Liver (tissue), 3 donors: Measurements from ENCODE around the gene METRN.

Experiments used
- EGR1 ChIP-seq, 2 donors: IDR thresholded peaks; 2 replicates each; pipeline ENCODE4 v1.6.1; 2016 to 2018; ENCODE audit warnings: antibody characterized with exemption in 2 of 2, low read depth in 2 of 2
- RAD21 ChIP-seq, 2 donors: IDR thresholded peaks; 2 replicates each; pipeline ENCODE4 v1.6.1; 2016; ENCODE audit warnings: antibody characterized with exemption in 2 of 2, mild to moderate bottlenecking in 2 of 2
- RXRA ChIP-seq, 2 donors: IDR thresholded peaks; 2 replicates each; pipeline ENCODE4 v1.6.1; 2017 to 2018; ENCODE audit warnings: antibody characterized with exemption in 2 of 2, mild to moderate bottlenecking in 1 of 2
- TAF1 ChIP-seq: conservative IDR thresholded peaks from 2 replicates; pipeline ENCODE4 v1.6.1; 2016; ENCODE audit warnings: antibody characterized with exemption, mild to moderate bottlenecking
- TF ChIP-seq, protein P1 (sequence below): IDR thresholded peaks from 2 replicates; pipeline ENCODE4 v1.6.1; 2016; ENCODE audit warnings: antibody characterized with exemption
- TF ChIP-seq, protein P2 (sequence below): IDR thresholded peaks from 2 replicates; pipeline ENCODE4 v1.6.1; 2016; ENCODE audit warnings: antibody characterized with exemption, mild to moderate bottlenecking
- TF ChIP-seq, protein P3 (sequence below): IDR thresholded peaks from 2 replicates; pipeline ENCODE4 v1.6.1; 2016; ENCODE audit warnings: antibody characterized with exemption
- TF ChIP-seq, protein P4 (sequence below): fragments of 150-350 bp; IDR thresholded peaks from 2 replicates; pipeline ENCODE4 v1.5.1; 2017; ENCODE audit warnings: improper control_type of control experiment, low read depth, low read length; ENCODE audit not compliant: missing input control
- TF ChIP-seq, protein P5 (sequence below): IDR thresholded peaks from 2 replicates; pipeline ENCODE4 v1.6.1; 2016; ENCODE audit warnings: antibody characterized with exemption
- donor health status: healthy.
- donor health status: healthy.

DNA sequence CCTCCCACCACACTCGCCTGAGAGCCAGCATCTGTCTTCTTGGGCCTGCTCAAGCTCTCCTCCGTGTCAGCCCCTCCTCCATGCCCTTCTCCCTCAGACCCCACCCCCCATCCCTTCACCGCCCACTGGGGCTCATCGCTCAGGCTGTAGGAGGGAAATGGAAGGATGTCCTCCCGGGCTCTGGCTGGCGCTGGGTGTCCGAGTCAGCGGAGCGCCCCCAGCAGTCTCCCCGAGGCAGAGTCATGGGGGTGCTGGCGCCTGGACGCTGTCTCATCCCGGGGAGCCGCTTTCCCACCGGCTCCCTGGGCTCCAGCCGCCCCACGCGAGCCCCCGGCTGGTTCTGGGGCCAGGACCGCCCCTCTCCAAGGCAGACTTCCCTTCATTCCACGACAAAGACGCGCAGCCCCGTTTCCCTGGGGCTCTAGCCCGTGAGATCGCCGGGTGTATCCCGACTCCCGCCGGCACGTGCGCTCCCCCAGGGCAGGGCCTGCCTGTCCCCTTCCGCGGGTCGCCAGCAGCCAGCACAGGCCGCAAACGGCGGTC lies 5.6 kb downstream of the METRN start:
- TF ChIP-seq, protein P1, sequence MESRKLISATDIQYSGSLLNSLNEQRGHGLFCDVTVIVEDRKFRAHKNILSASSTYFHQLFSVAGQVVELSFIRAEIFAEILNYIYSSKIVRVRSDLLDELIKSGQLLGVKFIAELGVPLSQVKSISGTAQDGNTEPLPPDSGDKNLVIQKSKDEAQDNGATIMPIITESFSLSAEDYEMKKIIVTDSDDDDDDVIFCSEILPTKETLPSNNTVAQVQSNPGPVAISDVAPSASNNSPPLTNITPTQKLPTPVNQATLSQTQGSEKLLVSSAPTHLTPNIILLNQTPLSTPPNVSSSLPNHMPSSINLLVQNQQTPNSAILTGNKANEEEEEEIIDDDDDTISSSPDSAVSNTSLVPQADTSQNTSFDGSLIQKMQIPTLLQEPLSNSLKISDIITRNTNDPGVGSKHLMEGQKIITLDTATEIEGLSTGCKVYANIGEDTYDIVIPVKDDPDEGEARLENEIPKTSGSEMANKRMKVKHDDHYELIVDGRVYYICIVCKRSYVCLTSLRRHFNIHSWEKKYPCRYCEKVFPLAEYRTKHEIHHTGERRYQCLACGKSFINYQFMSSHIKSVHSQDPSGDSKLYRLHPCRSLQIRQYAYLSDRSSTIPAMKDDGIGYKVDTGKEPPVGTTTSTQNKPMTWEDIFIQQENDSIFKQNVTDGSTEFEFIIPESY = no peak
- TF ChIP-seq, protein P2, sequence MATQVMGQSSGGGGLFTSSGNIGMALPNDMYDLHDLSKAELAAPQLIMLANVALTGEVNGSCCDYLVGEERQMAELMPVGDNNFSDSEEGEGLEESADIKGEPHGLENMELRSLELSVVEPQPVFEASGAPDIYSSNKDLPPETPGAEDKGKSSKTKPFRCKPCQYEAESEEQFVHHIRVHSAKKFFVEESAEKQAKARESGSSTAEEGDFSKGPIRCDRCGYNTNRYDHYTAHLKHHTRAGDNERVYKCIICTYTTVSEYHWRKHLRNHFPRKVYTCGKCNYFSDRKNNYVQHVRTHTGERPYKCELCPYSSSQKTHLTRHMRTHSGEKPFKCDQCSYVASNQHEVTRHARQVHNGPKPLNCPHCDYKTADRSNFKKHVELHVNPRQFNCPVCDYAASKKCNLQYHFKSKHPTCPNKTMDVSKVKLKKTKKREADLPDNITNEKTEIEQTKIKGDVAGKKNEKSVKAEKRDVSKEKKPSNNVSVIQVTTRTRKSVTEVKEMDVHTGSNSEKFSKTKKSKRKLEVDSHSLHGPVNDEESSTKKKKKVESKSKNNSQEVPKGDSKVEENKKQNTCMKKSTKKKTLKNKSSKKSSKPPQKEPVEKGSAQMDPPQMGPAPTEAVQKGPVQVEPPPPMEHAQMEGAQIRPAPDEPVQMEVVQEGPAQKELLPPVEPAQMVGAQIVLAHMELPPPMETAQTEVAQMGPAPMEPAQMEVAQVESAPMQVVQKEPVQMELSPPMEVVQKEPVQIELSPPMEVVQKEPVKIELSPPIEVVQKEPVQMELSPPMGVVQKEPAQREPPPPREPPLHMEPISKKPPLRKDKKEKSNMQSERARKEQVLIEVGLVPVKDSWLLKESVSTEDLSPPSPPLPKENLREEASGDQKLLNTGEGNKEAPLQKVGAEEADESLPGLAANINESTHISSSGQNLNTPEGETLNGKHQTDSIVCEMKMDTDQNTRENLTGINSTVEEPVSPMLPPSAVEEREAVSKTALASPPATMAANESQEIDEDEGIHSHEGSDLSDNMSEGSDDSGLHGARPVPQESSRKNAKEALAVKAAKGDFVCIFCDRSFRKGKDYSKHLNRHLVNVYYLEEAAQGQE = no peak
- TF ChIP-seq TAF1 = no peak
- TF ChIP-seq, protein P3, sequence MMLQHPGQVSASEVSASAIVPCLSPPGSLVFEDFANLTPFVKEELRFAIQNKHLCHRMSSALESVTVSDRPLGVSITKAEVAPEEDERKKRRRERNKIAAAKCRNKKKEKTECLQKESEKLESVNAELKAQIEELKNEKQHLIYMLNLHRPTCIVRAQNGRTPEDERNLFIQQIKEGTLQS = no peak
- TF ChIP-seq, protein P4, sequence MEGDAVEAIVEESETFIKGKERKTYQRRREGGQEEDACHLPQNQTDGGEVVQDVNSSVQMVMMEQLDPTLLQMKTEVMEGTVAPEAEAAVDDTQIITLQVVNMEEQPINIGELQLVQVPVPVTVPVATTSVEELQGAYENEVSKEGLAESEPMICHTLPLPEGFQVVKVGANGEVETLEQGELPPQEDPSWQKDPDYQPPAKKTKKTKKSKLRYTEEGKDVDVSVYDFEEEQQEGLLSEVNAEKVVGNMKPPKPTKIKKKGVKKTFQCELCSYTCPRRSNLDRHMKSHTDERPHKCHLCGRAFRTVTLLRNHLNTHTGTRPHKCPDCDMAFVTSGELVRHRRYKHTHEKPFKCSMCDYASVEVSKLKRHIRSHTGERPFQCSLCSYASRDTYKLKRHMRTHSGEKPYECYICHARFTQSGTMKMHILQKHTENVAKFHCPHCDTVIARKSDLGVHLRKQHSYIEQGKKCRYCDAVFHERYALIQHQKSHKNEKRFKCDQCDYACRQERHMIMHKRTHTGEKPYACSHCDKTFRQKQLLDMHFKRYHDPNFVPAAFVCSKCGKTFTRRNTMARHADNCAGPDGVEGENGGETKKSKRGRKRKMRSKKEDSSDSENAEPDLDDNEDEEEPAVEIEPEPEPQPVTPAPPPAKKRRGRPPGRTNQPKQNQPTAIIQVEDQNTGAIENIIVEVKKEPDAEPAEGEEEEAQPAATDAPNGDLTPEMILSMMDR = no peak
- no peak for TF ChIP-seq RXRA (IDR thresholded peaks at IDR 0.05)
- TF ChIP-seq, protein P5, sequence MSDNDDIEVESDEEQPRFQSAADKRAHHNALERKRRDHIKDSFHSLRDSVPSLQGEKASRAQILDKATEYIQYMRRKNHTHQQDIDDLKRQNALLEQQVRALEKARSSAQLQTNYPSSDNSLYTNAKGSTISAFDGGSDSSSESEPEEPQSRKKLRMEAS = no peak
- TF ChIP-seq EGR1 (IDR thresholded peaks at IDR 0.05; ENCODE audit: low read depth in 2 of 2) = no peak
- TF ChIP-seq RAD21 (IDR thresholded peaks at IDR 0.05) = no peak
